Inflammatory macrophage (primary cell): ENCODE data around the gene KIFBP.
"Not testable (repeated sequence)": the region's sequence is repeated elsewhere in the genome, so short reads cannot be mapped to it uniquely, and the experiment has no call there.

Experiments
- DNase-seq, 2 donors: peaks; one replicate each; pipeline ENCODE4 v3.0.0-alpha.2; 2020 to 2022

Gene KIFBP

GRCh38 chr10:69005704-69006485, 17.3 kb downstream of the KIFBP start:
- DNase-seq = no peak

DNA sequence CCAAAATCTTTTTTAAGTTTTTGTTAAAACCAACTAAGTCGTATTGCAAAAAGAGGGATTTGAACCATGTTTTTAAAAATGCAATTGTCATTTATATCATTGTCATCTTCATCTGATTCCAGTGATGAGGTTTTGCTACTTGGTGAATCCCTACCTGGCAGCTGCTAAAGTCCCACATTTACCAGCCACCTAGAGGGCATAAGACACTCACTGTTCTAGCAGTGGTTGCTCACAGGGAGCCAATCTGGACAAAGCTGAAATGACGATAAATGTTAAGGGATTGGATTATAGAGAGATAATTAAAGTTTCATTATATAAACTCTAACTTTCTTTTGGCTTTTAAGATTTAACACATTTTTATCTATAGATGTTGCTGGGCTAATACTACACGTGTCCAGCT, 18.7 kb downstream of the KIFBP start:
- no peak for DNase-seq

- DNase-seq = no peak
Observed at GRCh38 chr10:69009360-69009759, 20.8 kb downstream of the KIFBP start.

DNA sequence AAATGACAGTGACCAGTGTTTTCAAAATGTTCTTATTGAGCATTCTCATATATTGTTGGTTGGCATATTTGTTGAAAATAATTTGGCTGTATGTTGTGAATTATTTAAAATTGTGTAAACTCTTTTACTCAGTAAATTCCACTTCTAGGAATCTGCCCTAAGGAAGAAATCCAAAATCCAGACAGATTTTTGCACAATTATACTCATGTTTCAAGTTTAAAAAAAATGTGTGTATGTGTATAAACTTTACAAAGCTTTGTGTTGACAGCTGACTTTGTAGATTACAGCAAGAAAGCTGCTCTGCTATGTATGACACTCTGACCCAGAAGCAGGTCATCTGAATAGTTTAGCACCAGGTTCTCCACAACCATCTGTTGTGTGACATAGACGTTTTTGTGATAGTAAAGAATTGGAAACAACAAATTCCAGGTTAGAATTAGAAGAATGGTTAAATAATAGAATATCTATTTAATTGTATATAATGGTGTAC, 21.6 kb downstream of the KIFBP start:
- no peak for DNase-seq

DNA sequence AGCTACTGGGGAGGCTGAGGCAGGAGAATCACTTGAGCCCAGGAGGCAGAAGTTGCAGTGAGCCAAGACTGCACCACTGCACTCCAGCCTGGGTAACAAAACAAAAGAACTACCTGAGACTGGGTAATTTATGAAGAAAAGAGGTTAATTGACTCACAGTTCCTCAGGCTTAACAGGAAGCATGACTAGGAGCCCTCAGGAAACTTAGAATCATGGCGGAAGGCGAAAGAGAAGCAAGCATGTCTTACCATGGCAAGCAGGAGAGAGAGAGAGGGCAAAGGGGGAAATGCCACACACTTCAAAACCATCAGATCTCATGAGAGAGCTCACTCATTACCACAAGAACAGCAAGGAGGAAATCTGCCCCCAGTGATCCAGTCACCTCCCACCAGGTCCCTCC, 24.2 kb downstream of the KIFBP start:
- DNase-seq = peak in 1 of 2 donors; percentile 26

- peak in 1 of 2 donors; percentile 6 for DNase-seq
Observed at GRCh38 chr10:69014171-69014570, 25.6 kb downstream of the KIFBP start.

DNA sequence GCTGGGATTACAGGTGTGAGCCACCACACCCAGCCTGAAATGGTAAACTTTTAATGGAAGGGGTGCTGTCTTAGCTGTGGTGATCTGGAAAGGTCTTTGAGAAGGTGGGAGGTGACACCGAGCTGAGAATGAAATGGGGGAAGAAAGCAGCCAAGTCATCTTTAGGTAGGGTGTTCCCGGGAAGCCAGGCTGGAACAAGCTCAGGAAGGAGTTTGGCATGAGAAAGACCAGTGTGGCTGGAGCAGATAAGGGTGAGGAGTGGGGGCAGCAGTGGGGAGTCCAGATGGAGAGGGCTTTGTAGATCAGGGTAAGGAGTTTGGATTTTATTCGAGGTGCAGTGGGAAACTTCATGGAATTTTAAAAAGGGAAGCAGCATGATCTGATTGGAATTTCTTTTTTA, 30.0 kb downstream of the KIFBP start:
- DNase-seq = no peak

GRCh38 chr10:69022611-69023010, 34.0 kb downstream of the KIFBP start:
- no peak for DNase-seq

DNA sequence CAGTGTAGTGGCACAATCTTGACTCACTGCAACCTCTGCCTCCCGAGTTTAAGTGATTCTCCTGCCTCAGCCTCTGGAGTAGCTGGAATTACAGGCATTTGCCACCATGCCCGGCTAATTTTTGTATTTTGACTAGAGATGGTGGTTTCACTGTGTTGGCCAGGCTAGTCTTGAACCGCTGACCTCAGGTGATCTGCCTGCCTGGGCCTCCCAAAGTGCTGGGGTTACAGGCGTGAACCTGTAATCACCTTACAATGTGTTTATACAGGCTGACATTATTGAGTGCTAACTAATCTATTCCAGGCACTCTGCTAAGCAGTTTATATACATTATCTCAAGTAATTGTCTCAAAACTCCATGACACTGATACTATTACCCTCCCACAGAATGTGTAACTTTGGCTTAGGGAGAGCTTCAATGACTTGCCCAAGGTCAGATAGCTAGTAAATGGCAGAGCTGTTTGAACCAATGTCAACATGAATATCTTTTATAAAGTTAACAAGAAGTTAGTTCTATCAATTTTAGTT, 36.8 kb downstream of the KIFBP start:
- no peak for DNase-seq

- DNase-seq = no peak
Observed at GRCh38 chr10:69033256-69033655, 44.7 kb downstream of the KIFBP start.

- DNase-seq = no peak
Observed at GRCh38 chr10:69037489-69037888, 48.9 kb downstream of the KIFBP start.

- DNase-seq = not testable (repeated sequence)
Observed at GRCh38 chr10:69040904-69041303, 52.3 kb downstream of the KIFBP start.

- DNase-seq = no peak
Observed at GRCh38 chr10:69042417-69042816, 53.8 kb downstream of the KIFBP start.

- DNase-seq = no peak
Observed at GRCh38 chr10:69042838-69043237, 54.2 kb downstream of the KIFBP start.

- DNase-seq = peak; percentile 56 to 64
Observed at GRCh38 chr10:69043931-69044531, 55.4 kb downstream of the KIFBP start.

- DNase-seq = peak; percentile 68 to 79
Observed at GRCh38 chr10:69044546-69044945, 55.9 kb downstream of the KIFBP start.

DNA sequence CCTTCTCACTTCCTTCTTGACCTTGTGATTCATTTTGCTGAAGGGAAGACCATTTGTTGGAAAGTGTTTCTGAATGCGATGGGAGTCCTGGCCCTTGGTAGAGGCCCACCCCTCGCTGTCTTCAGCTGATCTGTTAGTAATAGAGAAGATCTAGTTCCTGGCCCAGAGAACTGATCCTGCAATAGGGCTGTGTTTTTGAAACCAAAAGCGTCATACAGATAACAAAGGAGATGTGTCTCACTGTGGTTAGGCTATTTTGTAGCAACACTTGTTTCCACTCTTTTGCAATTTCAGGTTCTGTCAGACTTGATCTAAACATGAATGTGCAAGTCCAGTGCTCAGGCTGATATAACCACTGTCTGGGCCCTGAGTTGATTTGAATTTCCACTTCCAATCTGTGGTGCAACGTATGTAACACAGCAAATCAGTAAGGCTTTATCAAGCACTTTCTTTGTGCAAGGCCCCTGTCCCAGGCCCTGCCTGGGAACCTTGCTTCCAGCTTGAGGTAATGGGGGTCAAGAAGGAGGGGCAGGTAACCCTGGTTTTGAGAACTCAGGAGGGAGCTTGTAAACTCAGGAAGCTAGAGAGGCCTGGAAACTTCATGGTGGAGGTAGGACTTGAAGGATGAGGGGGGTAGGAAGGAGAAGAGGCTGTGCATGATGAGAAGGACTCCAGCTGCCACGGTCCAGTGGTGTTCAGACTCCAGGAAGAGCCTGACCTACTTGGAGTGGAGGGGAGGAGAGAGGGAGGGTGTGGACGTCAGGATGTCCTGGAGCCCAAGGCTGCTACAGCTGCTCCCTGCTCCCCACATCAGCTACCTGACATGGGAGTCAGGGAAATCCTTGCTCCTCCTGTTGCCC, 57.1 kb downstream of the KIFBP start:
- DNase-seq = peak; percentile 94 to 98

DNA sequence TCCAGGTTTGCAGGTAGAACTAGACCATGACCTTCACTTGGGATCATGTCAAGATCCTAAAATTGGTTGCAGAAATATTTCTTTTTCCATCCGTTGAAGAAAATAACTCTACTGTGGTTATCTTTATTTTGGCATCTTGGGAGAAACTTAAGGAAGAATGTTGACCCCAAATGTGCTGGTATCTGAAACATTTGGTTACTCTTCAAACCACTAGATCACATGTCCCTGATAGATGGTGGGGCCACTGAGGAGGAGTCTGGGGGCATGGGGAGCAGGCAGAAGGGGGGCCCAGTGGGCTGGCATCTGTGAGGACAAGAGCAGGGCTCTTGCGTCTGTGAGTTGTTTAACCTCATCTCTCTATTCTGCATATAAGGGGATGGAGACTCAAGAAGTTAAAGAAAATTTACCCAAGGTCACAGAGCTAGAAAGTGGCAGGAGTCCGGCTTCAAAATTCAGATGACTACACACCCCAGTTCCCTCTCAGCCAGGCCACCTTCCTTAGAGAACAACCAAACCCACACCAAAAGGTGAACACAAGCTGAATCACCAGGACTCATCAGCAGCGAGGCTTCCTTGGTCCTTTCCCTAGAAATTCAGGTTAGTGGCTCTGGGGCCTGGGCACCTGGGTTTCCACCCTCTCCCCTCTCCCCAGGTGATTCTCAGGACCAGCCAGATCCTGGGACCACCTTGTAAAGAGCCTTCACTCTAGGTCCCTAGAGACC, 58.7 kb downstream of the KIFBP start:
- peak; percentile 51 to 81 for DNase-seq

DNA sequence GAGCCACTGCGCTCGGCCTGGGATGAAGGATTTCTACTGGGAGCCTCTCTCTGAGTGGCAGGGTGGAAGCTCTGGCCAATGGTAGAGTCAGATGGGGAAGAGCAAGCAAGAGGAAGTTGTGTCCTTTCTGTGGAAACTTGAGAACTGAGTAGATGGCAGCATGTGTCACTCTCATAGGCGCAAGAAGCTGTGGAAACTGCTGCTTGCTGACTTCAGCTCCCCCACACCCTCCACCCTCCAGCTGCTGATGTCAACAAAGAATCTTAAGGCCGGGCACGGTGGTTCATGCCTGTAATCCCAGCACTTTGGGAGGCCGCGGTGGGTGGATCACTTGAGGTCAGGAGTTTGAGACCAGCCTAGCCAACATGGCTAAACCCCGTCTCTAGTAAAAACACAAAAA, 59.5 kb downstream of the KIFBP start:
- peak; percentile 96 to 97 for DNase-seq

- peak; percentile 86 to 89 for DNase-seq
Observed at GRCh38 chr10:69049566-69049961, 61.0 kb downstream of the KIFBP start.

DNA sequence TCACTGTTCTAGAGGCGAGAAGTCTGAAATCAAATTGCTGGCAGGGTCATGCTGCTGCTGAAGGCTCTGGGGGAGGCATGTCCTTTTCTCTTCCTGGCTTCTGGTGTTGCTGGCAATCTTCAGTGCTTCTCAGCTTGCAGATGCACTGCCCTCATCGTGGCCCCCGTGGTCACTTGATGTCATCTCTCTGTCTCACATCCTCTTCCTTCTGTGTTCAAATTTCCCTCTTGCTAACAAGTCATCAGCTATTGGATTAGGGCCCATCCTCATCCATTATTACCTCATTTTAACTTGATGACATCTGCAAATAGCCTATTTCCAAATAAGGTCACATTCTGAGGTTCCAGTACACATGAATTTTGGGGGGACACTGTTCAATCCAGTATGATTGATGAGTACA, 62.7 kb downstream of the KIFBP start:
- peak; percentile 87 to 91 for DNase-seq
